Activated T-cell treated with anti-CD3 and anti-CD28 coated beads, Interleukin-2, amount 50 U/mL, for 48 hours (primary cell): Measurements from ENCODE around the gene CDCA4.
A peak's percentile ranks its signal among the peaks of the same experiment; 100 is the strongest.
"Not testable (repeated sequence)": the region's sequence is repeated elsewhere in the genome, so short reads cannot be mapped to it uniquely, and the experiment has no call there.

ENCODE experiments used
- DNase-seq, 2 experiments: peaks; one replicate each; pipeline ENCODE4 v3.0.0-alpha.2; 2020

The CDCA4 gene

DNA sequence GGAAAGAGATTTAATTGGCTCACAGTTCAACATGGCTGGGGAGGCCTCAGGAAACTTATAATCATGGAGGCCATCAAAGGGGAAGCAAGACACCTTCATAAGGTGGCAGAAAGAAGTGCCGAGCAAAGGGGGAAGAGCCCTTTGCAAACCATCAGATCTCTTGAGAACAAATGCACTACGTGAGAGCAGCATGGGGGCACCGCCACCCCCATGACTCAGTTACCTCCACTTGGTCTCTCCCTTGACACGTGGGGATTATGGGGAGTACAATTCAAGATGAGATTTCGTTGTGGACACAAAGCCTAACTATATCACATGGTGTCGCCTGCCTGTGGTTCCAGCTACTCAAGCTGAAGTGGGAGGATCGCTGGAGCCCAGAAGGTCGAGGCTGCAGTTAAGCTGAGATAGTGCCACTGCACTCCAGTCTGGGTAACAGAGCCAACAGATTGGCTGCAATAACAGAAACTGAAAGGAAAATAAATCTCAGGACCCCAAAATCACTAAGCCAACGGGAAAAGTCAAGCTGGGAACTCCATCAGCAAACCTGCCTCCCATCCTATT lies 10.0 kb upstream of the CDCA4 start:
- DNase-seq = no peak

DNA sequence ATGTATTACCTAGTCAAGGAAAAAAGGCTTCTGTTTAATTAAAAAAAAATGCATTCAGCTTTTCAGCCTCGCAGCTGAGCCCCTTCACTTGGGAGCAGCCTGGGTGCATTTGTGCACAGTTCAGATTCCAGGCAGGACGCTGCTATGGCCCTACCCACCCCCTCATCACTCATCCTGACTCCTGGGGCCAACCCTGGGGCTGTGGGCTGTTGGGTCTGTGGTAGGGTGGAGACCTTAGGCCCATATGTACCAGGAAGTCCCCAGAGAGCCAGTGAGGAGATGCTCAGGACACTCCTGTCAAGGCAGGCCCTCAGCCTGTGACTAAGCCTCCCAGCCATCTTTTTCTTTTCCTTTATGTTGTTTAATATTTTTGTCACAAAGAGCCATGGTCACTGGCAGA lies 9.3 kb upstream of the CDCA4 start:
- DNase-seq = no peak

- no peak for DNase-seq
Measured at GRCh38 chr14:105029402-105029801, 8.5 kb upstream of the CDCA4 start.

DNA sequence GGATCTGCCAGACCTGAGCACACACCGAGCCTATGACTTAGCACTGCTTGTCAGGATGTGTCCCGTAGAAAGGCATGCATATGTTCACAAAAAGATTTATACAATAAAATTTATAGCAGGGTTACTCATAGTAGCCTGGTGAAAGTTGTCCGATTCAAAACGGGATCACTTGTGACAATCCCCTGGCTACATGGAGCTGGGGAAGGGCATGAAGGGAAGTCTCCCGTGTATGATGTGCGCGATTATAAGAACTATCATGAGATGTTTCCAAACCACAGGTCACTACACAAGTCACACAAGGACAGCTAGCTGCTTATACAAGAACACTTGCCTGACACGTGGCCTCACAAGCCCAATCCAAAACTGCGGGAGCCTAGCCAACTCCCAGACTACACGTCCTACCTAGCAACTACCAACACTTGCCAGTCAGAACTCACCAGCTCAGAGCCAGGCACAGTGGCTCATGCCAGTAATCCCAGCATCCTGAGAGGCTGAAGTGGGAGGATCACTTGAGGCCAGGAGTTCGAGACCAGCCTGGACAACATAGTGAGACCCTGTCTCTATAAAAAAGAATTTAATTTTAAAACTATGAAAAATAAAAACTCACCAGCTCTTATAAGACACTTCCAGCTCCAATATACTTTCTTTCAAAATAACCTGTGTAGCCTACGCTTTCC lies 7.5 kb upstream of the CDCA4 start:
- no peak for DNase-seq

DNA sequence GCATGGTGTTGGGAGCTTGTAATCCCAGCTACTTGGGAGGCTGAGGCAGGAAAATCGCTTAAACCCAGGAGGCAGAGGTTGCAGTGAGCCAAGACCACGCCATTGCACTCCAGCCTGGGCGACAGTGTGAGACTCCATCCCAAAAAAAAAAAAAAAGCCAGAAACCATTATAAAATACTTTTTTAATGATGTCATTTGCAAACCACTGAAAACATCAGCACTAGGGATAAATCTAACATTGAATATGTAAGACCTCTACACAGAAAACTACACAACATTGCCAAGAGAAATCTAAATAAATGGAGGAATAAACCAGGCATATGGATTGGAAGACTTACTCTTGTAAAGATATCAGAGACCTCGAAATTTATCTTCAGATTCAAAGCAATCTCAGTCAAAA lies 6.8 kb upstream of the CDCA4 start:
- not testable (repeated sequence) for DNase-seq

GRCh38 chr14:105026802-105027563 lies 6.1 kb upstream of the CDCA4 start:
- no peak for DNase-seq

GRCh38 chr14:105026033-105026785 lies 5.3 kb upstream of the CDCA4 start:
- no peak for DNase-seq

DNA sequence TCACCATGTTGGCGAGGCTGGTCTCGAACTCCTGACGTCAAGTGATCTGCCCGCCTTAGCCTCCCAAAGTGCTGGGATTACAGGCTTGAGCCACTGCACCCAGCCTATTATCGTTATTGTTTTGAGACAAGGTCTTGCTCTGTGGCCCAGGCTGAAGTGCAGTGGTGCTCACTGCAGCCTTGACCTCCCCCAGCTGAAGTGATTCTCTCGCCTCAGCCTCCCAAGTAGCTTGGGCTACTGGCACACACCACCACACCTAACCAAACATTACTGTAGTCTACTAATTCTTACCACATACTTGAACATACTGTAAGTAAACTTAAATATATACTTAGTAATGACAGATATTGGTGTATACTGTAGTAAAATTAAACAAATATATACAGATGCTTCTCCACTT lies 4.5 kb upstream of the CDCA4 start:
- no peak for DNase-seq

DNA sequence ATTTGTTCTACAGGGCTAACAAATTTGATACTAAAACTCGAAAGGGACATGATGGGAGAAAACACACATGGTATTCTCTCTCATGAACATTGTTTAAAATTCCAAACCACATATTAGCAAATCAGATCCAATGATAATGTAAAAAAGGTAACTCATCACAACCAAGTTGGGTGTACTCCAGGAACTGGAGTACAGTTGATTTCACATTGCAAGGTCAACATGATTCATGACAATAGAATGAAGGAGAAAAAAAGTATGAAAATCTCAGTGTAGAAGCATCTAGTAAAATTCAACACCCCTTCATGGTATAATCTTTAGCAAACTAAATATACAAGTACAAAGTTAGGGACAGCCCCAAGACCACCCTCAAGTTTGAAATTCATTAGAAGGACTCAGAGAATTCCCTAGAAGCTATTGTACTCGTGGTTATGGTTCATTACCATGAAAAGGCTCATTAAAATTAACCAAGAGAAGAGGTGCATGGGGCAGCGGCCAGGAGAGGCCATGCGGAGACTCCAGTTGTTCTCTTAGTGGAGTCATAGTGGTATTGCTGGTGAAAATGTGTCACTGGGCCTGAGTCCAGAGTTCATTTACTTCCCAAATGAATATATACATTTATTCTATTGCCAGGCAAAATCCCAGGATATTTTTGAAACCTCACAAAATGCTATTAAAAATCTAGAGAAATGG lies 3.1 kb upstream of the CDCA4 start:
- DNase-seq = no peak

- no peak for DNase-seq
Measured at GRCh38 chr14:105023144-105023543, 2.3 kb upstream of the CDCA4 start.

- DNase-seq = no peak
Measured at GRCh38 chr14:105022276-105022670, 1.4 kb upstream of the CDCA4 start.

GRCh38 chr14:105021656-105022275 lies 883 bp upstream of the CDCA4 start:
- peak; percentile 63 for DNase-seq

DNA sequence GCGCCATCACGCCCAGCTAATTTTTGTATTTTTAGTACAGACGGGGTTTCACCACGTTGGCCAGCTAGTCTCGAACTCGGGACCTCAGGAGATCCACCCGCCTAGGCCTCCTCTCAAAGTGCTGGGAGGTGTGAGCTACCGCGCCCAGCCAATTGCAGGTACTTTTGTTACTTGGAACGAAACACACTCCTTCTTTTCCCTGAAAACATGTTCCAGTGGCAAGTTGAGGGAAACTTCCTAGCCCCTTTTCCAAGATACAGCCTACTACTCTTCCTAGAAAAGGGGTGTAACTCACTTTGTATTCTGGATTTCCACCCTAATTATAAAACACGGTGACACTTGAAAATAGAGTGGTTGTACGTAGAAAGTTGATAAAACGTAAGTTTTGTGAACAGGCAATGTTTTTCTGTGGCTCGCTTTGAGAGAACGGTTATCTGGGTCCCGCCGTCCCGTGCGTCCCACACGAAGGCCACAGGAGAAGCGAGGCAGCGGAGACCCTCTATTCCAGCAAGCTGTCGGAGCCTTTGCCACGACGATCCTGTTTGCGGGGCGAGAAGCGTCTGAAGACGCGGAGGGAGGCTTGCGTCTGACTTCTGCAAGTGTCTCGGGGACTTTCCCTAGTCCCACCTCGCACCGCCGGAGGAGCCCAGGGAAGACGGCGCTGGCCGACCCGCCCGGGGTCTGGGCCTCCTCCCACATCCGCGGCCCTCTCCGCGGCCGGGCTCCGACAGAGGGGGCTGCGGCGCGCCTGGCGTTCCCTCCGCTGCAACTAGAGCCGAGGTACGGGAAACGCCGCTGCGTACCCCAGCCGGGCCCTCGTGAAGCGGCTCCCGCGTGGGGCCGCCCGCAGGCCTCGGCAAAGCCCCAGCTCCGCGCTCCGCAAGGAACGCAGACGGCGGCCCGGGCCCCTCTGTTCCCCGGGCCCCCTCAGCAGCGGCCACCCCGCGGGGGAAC lies 745 bp downstream of the CDCA4 start:
- peak; percentile 72 to 75 for DNase-seq

DNA sequence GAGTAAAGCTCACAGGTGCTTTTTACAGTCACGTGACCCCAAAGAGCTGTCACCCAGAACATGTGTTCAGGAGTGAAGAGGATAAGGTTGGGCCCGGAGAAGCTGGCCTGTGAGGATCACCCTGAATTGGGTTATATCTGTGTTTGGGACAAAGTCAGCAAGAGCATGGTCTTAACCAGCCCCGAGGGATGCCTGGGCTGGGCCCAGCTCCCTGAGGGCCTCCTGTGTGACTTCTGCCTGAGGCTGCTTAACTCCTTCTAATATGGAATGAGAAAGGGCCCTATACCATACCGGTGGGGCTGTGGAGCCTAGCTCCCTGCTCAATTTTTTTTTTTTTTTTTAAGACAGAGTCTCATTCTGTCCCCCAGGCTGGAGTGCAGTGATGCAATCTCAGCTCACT lies 2.5 kb downstream of the CDCA4 start:
- no peak for DNase-seq

- no peak for DNase-seq
Measured at GRCh38 chr14:105015905-105016304, 5.0 kb downstream of the CDCA4 start.

GRCh38 chr14:105015242-105015641 lies 5.6 kb downstream of the CDCA4 start:
- DNase-seq = no peak

GRCh38 chr14:105014631-105015030 lies 6.3 kb downstream of the CDCA4 start:
- no peak for DNase-seq

DNA sequence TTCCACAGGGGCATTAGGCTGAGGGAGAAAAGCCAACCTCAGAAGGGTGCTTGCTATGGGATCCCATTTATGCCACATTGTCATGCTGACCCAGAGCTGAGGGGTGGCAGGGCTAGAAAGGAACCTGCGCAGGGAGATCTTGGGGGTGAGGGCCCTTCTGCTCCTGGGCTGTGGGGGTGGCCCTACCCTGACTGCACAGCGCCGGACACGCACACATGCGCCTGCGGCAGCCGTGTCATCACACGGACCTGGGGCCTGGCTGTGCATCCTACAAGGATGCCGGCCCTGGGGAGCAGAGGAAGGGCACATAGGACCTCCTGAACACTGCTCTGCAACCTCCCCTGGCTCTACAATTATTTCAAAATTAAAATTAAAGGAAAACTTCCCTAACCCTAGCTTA lies 6.9 kb downstream of the CDCA4 start:
- DNase-seq = no peak

GRCh38 chr14:105013150-105013785 lies 7.6 kb downstream of the CDCA4 start:
- no peak for DNase-seq

- DNase-seq = no peak
Measured at GRCh38 chr14:105012171-105012985, 8.5 kb downstream of the CDCA4 start.
